HEK293T (cell line): ENCODE results near the gene HTATIP2.

Experiments used
- CTCF ChIA-PET: fragments of 350-600 bp; formaldehyde crosslinking; extraction: SDS; loops from one replicate; lab custom pipeline; 2021; ENCODE audit warnings: antibody characterized with exemption, inconsistent platforms; lab: Yijun Ruan, JAX
- POLR2A ChIA-PET: fragments of 350-600 bp; formaldehyde crosslinking; extraction: SDS; loops from one replicate; lab custom pipeline; 2020; ENCODE audit warnings: antibody characterized with exemption, inconsistent platforms; lab: Yijun Ruan, JAX
- DNase-seq: peaks from one replicate; pipeline ENCODE4 v3.0.0; 2012; ENCODE audit warnings: mixed read lengths; ENCODE audit errors: extremely low spot score
- ARNT ChIP-seq: fragments of 450-650 bp; IDR thresholded peaks from 2 replicates; pipeline ENCODE4 v1.6.1; 2017; ENCODE audit warnings: mild to moderate bottlenecking
- BHLHE40 ChIP-seq: fragments of 450-650 bp; IDR thresholded peaks from 2 replicates; pipeline ENCODE4 v1.6.1; 2016; ENCODE audit warnings: mild to moderate bottlenecking, moderate library complexity, borderline replicate concordance
- CTBP1 ChIP-seq: fragments of 450-650 bp; IDR thresholded peaks from 2 replicates; pipeline ENCODE4 v1.6.1; 2016; ENCODE audit warnings: borderline replicate concordance
- ELF4 ChIP-seq: fragments of 450-650 bp; IDR thresholded peaks from 2 replicates; pipeline ENCODE4 v1.6.1; 2017; ENCODE audit warnings: antibody characterized with exemption
- FOXA1 ChIP-seq: fragments of 450-650 bp; IDR thresholded peaks from 2 replicates; pipeline ENCODE4 v1.6.1; 2016; ENCODE audit warnings: mild to moderate bottlenecking
- FOXK2 ChIP-seq: fragments of 450-650 bp; IDR thresholded peaks from 2 replicates; pipeline ENCODE4 v1.6.1; 2016; ENCODE audit warnings: mild to moderate bottlenecking
- FOXM1 ChIP-seq: fragments of 450-650 bp; IDR thresholded peaks from 2 replicates; pipeline ENCODE4 v1.6.1; 2017; ENCODE audit warnings: mild to moderate bottlenecking, borderline replicate concordance
- HDGF ChIP-seq: fragments of 450-650 bp; IDR thresholded peaks from 2 replicates; pipeline ENCODE4 v1.6.1; 2017; ENCODE audit warnings: antibody characterized with exemption, borderline replicate concordance
- L3MBTL2 ChIP-seq: fragments of 450-650 bp; conservative IDR thresholded peaks from 2 replicates; pipeline ENCODE4 v1.6.1; 2016; ENCODE audit warnings: mild to moderate bottlenecking
- LEF1 ChIP-seq: fragments of 450-650 bp; IDR thresholded peaks from 2 replicates; pipeline ENCODE4 v1.6.1; 2017; ENCODE audit warnings: mild to moderate bottlenecking, borderline replicate concordance
- NFRKB ChIP-seq: fragments of 450-650 bp; IDR thresholded peaks from 2 replicates; pipeline ENCODE4 v1.6.1; 2016; ENCODE audit warnings: mild to moderate bottlenecking, moderate library complexity
- PKNOX1 ChIP-seq: fragments of 450-650 bp; IDR thresholded peaks from 2 replicates; pipeline ENCODE4 v1.6.1; 2016
- SP1 ChIP-seq: fragments of 450-650 bp; IDR thresholded peaks from 2 replicates; pipeline ENCODE4 v1.6.1; 2017
- SUZ12 ChIP-seq: fragments of 450-650 bp; IDR thresholded peaks from 2 replicates; pipeline ENCODE4 v1.6.1; 2016; ENCODE audit warnings: mild to moderate bottlenecking
- TARDBP ChIP-seq: fragments of 450-650 bp; IDR thresholded peaks from 2 replicates; pipeline ENCODE4 v1.6.1; 2016
- ZNF384 ChIP-seq: fragments of 450-650 bp; IDR thresholded peaks from 2 replicates; pipeline ENCODE4 v1.6.1; 2016

HTATIP2 gene

GRCh38 chr11:20363500-20364340, at the start of gene HTATIP2:
TSS of gene HTATIP2 (plus strand) at chr11:20363714. CDS start at chr11:20364238, 524 bp downstream.
- TF ChIP-seq FOXK2 (no peak), ZNF384 (no peak), NFRKB (no peak), PKNOX1 (no peak), L3MBTL2 (peak; percentile 93)
- CTCF ChIA-PET = interaction anchor here (1.9 kb wide), 1 partner anchor 10 kb away, joined by 7 read pairs; no protein-coding TSS in a partner anchor

GRCh38 chr11:20315800-20316199, 47.7 kb upstream of the HTATIP2 start:
- no peak for DNase-seq
- POLR2A ChIA-PET = no interaction called here
- TF ChIP-seq BHLHE40 = no peak
- TF ChIP-seq ELF4 = no peak
- no peak for TF ChIP-seq FOXM1
- no peak for TF ChIP-seq ARNT
- TF ChIP-seq FOXK2 = no peak
- TF ChIP-seq HDGF = no peak
- CTCF ChIA-PET = no interaction called here

More at GRCh38 chr11:20363500-20364340, at the start of gene HTATIP2:
- POLR2A ChIA-PET = no interaction called here
- peak; percentile 61 for DNase-seq

- POLR2A ChIA-PET = no interaction called here
- CTCF ChIA-PET = no interaction called here
- DNase-seq = no peak
- TF ChIP-seq ZNF384 = no peak
- TF ChIP-seq ELF4 = no peak
- no peak for TF ChIP-seq LEF1
- no peak for TF ChIP-seq FOXM1
- no peak for TF ChIP-seq BHLHE40
- TF ChIP-seq L3MBTL2 = no peak
- no peak for TF ChIP-seq SUZ12
- TF ChIP-seq FOXK2 = no peak
- TF ChIP-seq CTBP1 = no peak
- TF ChIP-seq HDGF = no peak
- no peak for TF ChIP-seq PKNOX1
- no peak for TF ChIP-seq SP1
- no peak for TF ChIP-seq TARDBP
- TF ChIP-seq FOXA1 = no peak
- no peak for TF ChIP-seq NFRKB
- no peak for TF ChIP-seq ARNT
These were observed 42.3 kb upstream of the HTATIP2 start for GRCh38 chr11:20321177-20321576.

- ChIA-PET POLR2A (no interaction called here), CTCF (interaction anchor here (1.3 kb wide), 1 partner anchor 199 kb away, joined by 3 read pairs; no protein-coding TSS in a partner anchor)
- no peak for TF ChIP-seq TARDBP
- TF ChIP-seq L3MBTL2 = no peak
- no peak for TF ChIP-seq BHLHE40
- TF ChIP-seq NFRKB = no peak
- no peak for TF ChIP-seq FOXA1
- no peak for TF ChIP-seq ZNF384
- no peak for DNase-seq
These were observed 36.1 kb upstream of the HTATIP2 start for GRCh38 chr11:20327377-20327935.

GRCh38 chr11:20336056-20336455, 27.5 kb upstream of the HTATIP2 start:
- ChIA-PET POLR2A (no interaction called here), CTCF (interaction anchor here (0.6 kb wide), 1 partner anchor 115 kb away, joined by 3 read pairs; no protein-coding TSS in a partner anchor)
- TF ChIP-seq TARDBP (no peak), SUZ12 (no peak), FOXA1 (no peak), PKNOX1 (no peak), SP1 (no peak), LEF1 (no peak), ZNF384 (no peak), FOXK2 (no peak), ELF4 (no peak), BHLHE40 (no peak), FOXM1 (no peak), NFRKB (no peak), HDGF (no peak), CTBP1 (no peak), L3MBTL2 (no peak), ARNT (no peak)
- no peak for DNase-seq

GRCh38 chr11:20337526-20338154, 25.9 kb upstream of the HTATIP2 start:
- POLR2A ChIA-PET = no interaction called here
- CTCF ChIA-PET = no interaction called here
- no peak for TF ChIP-seq TARDBP
- TF ChIP-seq FOXM1 = no peak
- TF ChIP-seq HDGF = no peak
- no peak for TF ChIP-seq SUZ12
- TF ChIP-seq NFRKB = no peak
- TF ChIP-seq LEF1 = no peak
- no peak for TF ChIP-seq BHLHE40
- no peak for TF ChIP-seq SP1
- no peak for TF ChIP-seq ARNT
- no peak for TF ChIP-seq FOXK2
- no peak for TF ChIP-seq CTBP1
- no peak for TF ChIP-seq FOXA1
- no peak for TF ChIP-seq ZNF384
- DNase-seq = peak; percentile 61
